GM12892 (cell line): ENCODE data around the gene SNX30.

Source experiments
- POLR2A ChIP-seq: IDR thresholded peaks from 2 replicates; pipeline ENCODE4 v1.6.1; 2011; ENCODE audit warnings: low read depth, low read length, control low read depth
- POLR2AphosphoS5 ChIP-seq: IDR thresholded peaks from 2 replicates; pipeline ENCODE4 v1.6.1; 2011; ENCODE audit warnings: low read depth, low read length, control low read depth
- TAF1 ChIP-seq: IDR thresholded peaks from 2 replicates; pipeline ENCODE4 v1.6.1; 2011; ENCODE audit warnings: low read depth, mild to moderate bottlenecking, control low read depth, low read length, borderline replicate concordance

- no peak for TF ChIP-seq TAF1
- no peak for TF ChIP-seq POLR2A
- no peak for TF ChIP-seq POLR2AphosphoS5
These were observed 666 bp downstream of the SNX30 start for GRCh38 chr9:112751056-112751795.
